GM12874 (cell line): ENCODE results near the gene TLDC2.

ENCODE experiments used
- TF ChIP-seq, protein P1 (sequence below): IDR thresholded peaks from 2 replicates; pipeline ENCODE4 v1.5.1; 2011; ENCODE audit warnings: low read depth, mild to moderate bottlenecking, control low read depth, low read length, moderate library complexity; ENCODE audit not compliant: insufficient read depth

TLDC2 gene

DNA sequence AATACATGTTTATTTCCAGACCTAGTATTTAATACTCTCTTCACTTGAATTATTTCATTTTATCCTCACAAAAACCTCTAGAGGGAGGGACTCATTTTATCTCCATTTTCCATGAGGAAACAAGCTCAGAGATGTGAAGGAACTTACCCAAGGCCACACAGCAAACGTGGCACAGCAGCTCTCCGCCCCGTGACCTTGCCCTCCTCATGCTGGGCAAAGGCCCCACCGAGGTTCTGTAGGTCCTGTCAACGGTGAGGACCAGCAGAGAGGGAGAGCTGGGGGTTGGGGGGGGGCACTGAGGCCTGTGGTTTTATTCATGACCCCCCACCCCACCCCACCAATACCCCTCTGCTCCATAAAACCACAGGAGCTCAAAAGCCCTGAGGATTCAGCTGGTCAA, 40.9 kb upstream of the TLDC2 start:
- TF ChIP-seq, protein P1, sequence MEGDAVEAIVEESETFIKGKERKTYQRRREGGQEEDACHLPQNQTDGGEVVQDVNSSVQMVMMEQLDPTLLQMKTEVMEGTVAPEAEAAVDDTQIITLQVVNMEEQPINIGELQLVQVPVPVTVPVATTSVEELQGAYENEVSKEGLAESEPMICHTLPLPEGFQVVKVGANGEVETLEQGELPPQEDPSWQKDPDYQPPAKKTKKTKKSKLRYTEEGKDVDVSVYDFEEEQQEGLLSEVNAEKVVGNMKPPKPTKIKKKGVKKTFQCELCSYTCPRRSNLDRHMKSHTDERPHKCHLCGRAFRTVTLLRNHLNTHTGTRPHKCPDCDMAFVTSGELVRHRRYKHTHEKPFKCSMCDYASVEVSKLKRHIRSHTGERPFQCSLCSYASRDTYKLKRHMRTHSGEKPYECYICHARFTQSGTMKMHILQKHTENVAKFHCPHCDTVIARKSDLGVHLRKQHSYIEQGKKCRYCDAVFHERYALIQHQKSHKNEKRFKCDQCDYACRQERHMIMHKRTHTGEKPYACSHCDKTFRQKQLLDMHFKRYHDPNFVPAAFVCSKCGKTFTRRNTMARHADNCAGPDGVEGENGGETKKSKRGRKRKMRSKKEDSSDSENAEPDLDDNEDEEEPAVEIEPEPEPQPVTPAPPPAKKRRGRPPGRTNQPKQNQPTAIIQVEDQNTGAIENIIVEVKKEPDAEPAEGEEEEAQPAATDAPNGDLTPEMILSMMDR, result no peak

DNA sequence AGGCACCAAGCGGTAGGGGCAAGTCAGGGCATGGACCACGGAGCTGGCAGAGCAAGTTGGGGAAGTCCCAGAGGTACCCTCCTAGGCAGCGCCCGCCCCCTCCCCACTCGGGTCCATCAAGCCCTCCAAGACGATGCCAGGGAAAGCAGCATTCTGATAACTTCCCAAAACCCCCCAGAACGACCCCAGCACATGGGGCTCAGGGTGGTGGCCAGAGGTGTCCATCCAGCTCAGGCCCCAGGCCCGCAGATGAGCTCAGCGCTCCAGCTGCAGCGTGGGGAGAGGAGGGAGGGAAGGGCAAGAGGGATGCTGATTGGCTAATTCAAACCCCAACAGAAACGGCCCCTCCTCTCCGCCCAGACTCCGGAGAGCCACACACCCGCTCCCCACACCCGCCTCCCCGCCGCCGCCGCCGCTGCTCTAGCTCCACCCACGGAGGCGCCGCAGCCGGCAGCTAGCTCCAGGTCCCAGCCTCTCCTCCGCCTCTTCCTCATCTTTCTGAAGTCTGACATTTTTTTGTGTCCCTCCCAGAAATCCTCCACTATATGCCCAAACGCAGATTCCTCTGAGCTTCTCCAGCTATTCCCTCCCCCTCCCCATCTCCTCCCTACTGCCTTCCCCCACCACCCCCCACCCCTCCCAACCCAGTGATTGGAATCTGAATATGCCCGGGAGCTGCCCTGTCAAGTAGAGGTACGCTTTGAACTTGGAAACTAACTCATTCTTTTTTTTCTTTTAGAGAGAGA, 40.3 kb upstream of the TLDC2 start:
- TF ChIP-seq, protein P1, result no peak

DNA sequence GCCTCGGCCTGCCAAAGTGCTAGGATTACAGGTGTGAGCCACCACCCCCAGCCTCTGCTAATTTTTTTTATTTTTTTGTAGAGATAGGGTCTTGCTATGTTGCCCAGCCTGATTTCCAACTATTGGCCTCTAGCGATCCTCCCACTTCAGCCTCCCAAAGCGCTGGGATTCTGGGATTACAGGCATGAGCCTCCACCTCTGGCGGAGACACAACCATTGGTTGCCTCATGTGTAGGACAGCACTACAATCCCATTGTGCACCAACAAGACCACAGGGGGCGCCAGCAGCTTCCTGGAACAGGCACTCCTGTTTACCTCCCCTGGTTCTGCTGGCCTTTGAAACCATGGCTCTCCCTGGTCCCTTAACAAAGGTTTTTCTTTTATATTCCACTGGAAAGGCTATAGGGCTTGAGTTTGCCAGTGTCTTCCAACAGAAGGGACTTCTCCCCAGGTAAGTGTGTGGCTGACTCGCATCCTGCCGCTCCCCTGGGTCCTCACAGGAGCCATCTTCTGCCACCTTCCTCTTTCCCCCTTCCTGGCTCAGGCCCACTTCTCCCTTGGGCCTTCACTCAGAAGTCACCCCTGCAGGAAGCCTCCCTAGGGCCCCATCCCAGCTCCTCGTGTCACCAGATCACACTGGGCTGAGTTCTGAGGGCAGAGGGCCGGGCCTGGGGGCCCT, 39.2 kb upstream of the TLDC2 start:
- TF ChIP-seq, protein P1, result peak; percentile 88

DNA sequence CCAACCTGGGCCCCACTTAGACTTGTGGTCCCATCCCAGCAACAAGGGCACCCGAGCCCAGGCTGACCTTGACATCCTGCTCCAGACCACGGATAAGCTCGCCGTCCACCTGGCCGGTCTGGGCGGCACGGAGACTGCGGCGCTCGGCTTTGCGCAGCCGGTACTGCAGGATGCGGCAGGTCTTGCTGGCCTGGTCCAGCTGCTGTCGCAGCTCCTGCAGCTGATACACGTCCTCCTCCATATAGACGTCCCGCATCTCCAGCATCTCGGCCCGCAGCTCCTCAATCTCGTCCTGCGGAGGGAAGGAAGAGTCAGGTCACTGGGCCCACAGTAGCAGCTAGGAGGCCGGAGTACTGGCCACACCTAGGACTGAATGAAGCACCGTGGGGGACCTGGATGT, 36.8 kb upstream of the TLDC2 start:
- TF ChIP-seq, protein P1, result no peak

DNA sequence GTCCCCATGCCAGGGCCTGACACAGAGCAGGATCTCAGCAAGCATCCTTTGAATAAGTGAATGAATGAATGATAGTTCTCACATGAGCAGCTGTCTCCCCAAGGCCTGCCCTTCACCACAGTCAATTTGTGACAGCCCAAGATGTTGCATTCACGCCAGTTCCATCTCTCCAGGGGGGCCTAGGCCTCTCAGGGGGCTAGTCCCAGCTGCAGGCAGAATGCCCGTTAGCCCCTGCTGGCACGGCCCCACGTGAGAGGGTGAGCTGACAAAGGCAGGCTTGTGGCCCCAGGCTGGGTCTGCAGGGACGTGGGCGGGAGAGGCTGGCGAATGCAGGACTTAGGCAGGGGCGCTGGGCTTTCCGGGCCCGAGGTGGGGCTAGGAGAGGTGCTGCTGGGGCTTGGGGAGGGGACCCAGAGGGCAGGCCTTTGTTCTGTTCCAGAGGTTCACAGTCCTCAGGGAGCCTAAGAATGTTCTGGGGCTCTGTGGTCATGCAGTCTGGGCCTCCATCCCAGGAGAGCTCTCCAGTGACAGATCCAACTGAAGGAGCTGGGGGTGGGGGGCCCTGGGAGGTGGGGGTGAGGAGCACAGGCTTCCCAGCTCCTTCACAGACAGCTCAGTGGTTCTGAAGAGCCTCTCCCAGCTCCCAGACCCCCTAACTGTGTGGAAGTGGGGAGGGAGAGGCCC, 30.5 kb upstream of the TLDC2 start:
- TF ChIP-seq, protein P1, result no peak

DNA sequence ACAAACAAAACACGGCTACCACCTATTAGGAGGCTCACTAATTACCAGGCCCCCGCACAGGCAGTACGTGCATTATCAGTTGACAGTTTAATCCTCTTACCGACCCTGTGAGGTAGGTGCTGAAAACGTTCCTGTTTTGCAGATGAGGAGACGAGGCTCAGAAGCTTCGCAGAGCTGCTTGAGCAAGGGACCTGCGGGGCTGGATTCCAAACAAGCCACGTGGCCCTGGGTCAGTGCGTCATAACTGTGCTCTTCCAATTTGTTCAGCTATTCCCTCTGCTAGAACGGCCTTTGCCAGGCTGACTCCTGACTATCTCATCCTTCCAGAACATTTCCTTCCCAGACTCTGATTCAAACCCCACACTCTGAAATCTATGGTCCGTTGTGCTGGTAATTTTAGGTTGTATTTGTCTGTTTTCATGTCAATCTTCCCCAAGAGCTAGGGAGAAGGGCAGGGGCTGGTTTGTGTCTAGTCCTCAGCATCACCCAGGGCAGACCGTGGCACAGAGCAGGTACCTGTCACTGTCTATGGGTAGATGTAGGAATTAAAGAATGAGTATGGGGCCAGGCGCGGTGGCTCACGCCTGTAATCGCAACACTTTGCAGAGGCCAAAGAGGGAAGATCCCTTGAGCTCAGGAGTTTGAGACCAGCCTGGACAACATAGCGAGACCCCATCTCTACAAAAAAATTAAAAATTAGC, 28.8 kb upstream of the TLDC2 start:
- TF ChIP-seq, protein P1, result no peak

DNA sequence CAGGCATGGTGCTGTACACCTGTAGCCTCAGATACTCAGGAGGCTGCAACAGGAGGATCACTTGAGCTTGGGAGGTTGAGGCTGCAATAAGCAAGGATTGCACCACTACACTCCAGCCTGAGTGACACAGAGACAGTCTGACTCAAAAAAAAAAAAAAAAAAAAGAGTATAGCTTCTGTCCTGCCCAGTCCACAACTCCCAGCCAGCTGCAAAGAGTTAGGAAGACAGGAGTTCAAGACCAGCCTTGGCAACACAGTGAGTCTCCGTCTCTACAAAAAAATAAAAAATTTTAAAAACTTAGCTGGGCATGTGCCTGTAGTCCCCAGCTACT, 28.3 kb upstream of the TLDC2 start:
- TF ChIP-seq, protein P1, result no peak
